AG04450 (cell line): Measurements from ENCODE around the gene TCEA3. TPM values are rescaled to one million over a fixed set of nuclear protein-coding genes. Genes with fewer than 3 reads are reported as not detected.

Experiments
- CTCF ChIA-PET: fragments of 300-600, 350-600 bp; formaldehyde crosslinking; extraction: SDS; loops from one replicate; lab custom pipeline; 2022; ENCODE audit warnings: antibody characterized with exemption, inconsistent platforms; lab: Charles Lee
- POLR2A ChIA-PET: fragments of 350-600 bp; formaldehyde crosslinking; extraction: SDS; loops from one replicate; lab custom pipeline; 2021; ENCODE audit warnings: antibody characterized with exemption, inconsistent platforms; lab: Yijun Ruan, JAX
- DNase-seq: peaks from one replicate; pipeline ENCODE4 v3.0.0-alpha.2; 2011; ENCODE audit warnings: low read depth, low spot score
- H3K27ac ChIP-seq: one replicate; pipeline ENCODE4 v1.5.1; 2012; ENCODE audit warnings: low read depth, low read length, control low read depth
- H3K27me3 ChIP-seq: one replicate; pipeline ENCODE4 v1.6.0; 2012; ENCODE audit warnings: low read length; ENCODE audit not compliant: control insufficient read depth, insufficient read depth
- H3K4me3 ChIP-seq: 2 replicates; pipeline ENCODE4 v1.5.1; 2011; ENCODE audit warnings: mild to moderate bottlenecking, low read depth, low read length, control low read depth
- H3K9me3 ChIP-seq: 2 replicates; pipeline ENCODE4 v1.5.1; 2012; ENCODE audit warnings: low read length; ENCODE audit not compliant: control insufficient read depth, insufficient read depth
- CTCF ChIP-seq: IDR thresholded peaks from 2 replicates; pipeline ENCODE4 v1.5.1; 2011; ENCODE audit warnings: low read depth, low read length, control low read depth, inconsistent platforms
- polyA plus RNA-seq: library from polyadenylated mRNA; depleted of rRNA; stranded (reverse); fragments of >200 nt; gene quantifications from 2 replicates; pipeline ENCODE4 v1.2.3, GENCODE V29; 2011

The TCEA3 gene
- polyA plus RNA-seq, 1 experiment, result 14.7 TPM

DNA sequence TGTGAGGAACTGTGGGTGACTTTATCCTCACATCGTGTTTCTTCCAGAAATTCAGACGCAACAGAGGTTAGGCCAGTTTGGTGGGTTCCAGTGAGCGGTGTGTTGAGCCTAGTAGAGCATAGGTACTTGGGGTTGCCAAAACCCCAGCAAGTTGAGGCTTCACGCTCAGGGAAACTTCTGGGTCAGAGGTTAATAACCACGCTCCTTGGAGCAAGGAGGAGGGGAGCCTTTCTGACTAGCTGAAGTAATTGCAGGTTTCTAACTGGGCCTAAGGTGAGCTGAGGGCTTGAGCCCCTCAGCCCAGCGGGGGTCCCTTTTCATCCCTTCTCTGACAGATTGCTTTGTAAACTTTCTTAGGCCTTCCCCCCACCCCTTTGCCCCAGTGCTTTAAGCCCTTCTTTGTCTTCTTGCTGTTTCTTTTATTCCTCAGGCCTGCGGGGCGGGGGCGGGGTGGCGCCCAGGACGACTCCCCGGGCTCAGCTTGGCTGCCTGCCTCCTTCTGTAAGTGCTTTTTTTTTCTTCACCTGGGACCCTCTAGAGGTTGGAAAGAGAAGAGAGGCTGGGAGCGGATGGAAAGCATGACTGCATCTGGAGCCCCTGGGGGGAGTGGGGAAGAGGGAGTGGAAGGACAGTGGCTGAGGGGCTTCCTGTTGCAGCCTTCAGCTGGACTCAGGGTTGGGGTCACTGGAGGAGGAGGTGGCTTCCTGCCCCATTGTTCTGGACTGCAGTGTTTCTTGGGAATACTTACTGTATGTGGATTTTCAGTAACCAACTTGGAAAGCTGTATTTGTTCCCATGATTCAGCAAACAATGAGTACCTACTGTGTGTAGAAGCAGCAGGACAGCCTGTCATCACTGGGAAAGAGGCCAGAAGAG is 53.6 kb downstream of the TCEA3 start:
- CTCF ChIA-PET, result interaction anchor here (0.6 to 1.4 kb wide), 3 partner anchors 33 to 127 kb away, joined by 3 to 4 read pairs (median 3); no protein-coding TSS in a partner anchor
- peaks cover 4% of the 10 kb centered on the region for H3K9me3 ChIP-seq
- POLR2A ChIA-PET, result interaction anchor here (0.6 to 1.8 kb wide), 3 partner anchors 17 to 33 kb away, joined by 3 to 8 read pairs (median 5); partner anchors contain the start of gene HNRNPR
- no peaks in the 10 kb centered on the region for H3K27me3 ChIP-seq
- TF ChIP-seq CTCF, result peak; percentile 17; the same call in 1 of the 2 replicates
- no peak for DNase-seq
- H3K27ac ChIP-seq, result peak overlapping the region; percentile 96
- peak overlapping the region; percentile 99 for H3K4me3 ChIP-seq

DNA sequence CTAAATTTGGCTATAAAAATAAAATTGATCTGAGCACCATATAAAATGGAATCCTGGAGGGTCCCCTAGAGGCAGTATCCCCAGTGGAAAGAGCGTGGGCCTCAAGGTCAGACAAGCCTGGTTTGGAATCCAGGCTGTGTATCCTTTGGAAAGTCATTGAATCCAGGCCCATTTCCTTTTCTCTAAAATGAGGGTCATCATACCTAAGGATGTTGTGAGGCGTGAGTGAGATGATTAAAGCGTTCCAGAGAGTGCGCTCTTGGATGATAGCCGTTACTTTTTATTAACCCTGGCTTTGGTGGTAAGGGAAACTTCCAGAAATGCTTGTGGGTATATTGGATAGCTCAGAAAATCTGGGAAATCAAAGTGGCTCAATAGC is 54.2 kb downstream of the TCEA3 start:
- POLR2A ChIA-PET, result interaction anchor here (0.6 to 1.2 kb wide), 3 partner anchors 18 to 26 kb away, joined by 3 to 13 read pairs (median 8); partner anchors contain the start of gene HNRNPR
- peak overlapping the region; percentile 96 for H3K27ac ChIP-seq
- DNase-seq, result no peak
- H3K4me3 ChIP-seq, result peak overlapping the region; percentile 99
- CTCF ChIA-PET, result interaction anchor here (0.7 to 1.4 kb wide), 2 partner anchors 34 to 52 kb away, joined by 3 to 4 read pairs; no protein-coding TSS in a partner anchor
- peaks cover 9% of the 10 kb centered on the region for H3K9me3 ChIP-seq
- no peaks in the 10 kb centered on the region for H3K27me3 ChIP-seq
- no peak for TF ChIP-seq CTCF

GRCh38 chr1:23369335-23370013 is 55.1 kb downstream of the TCEA3 start, which contains the start of gene ZNF436:
Gene ZNF436 (minus strand): TSS chr1:23369836. CDS start chr1:23368005, 1,831 bp downstream.
- CTCF ChIA-PET, result interaction anchor here (0.6 to 3.4 kb wide), 4 partner anchors 12 to 170 kb away, joined by 3 to 24 read pairs (median 4); no protein-coding TSS in a partner anchor
- no peak for TF ChIP-seq CTCF
- peaks cover 16% of the 10 kb centered on the region for H3K9me3 ChIP-seq
- peak within 1 kb of the TSS; percentile 96 for H3K27ac ChIP-seq
- POLR2A ChIA-PET, result interaction anchor here (0.6 to 1.2 kb wide), 6 partner anchors 16 to 267 kb away, joined by 3 to 13 read pairs (median 4); partner anchors contain the start of gene HNRNPR
- H3K4me3 ChIP-seq, result peak within 1 kb of the TSS; percentile 99
- peak; percentile 64 for DNase-seq
- no peaks in the 10 kb centered on the region for H3K27me3 ChIP-seq

- peak overlapping the region; percentile 96 for H3K27ac ChIP-seq
- CTCF ChIA-PET, result interaction anchor here (1.1 to 3.4 kb wide), 5 partner anchors 11 to 171 kb away, joined by 3 to 24 read pairs (median 6); partner anchors contain the start of gene HNRNPR
- DNase-seq, result peak; percentile 64
- TF ChIP-seq CTCF, result peak; percentile 29; the same call in 1 of the 2 replicates
- peaks cover 23% of the 10 kb centered on the region for H3K9me3 ChIP-seq
- POLR2A ChIA-PET, result interaction anchor here (0.6 to 2.8 kb wide), 14 partner anchors 9 to 165 kb away, joined by 3 to 41 read pairs (median 4); partner anchors contain the start of genes ASAP3 and HNRNPR
- H3K4me3 ChIP-seq, result peak overlapping the region; percentile 99
- H3K27me3 ChIP-seq, result no peaks in the 10 kb centered on the region
Measured at GRCh38 chr1:23368562-23369334, 55.8 kb downstream of the TCEA3 start.
